Aortic smooth muscle cell (primary cell): Measurements from ENCODE around the gene ARPP21. TPM values are rescaled to one million over a fixed set of nuclear protein-coding genes. Genes with fewer than 3 reads are reported as not detected.

Experiments used
- total RNA-seq: library from RNA; depleted of rRNA; stranded (reverse); fragments of >200 nt; gene quantifications from 2 replicates; pipeline ENCODE4 v1.2.3, GENCODE V29; 2014

The ARPP21 gene
- 2.1 and 8.6 TPM in 2 replicates for total RNA-seq

DNA sequence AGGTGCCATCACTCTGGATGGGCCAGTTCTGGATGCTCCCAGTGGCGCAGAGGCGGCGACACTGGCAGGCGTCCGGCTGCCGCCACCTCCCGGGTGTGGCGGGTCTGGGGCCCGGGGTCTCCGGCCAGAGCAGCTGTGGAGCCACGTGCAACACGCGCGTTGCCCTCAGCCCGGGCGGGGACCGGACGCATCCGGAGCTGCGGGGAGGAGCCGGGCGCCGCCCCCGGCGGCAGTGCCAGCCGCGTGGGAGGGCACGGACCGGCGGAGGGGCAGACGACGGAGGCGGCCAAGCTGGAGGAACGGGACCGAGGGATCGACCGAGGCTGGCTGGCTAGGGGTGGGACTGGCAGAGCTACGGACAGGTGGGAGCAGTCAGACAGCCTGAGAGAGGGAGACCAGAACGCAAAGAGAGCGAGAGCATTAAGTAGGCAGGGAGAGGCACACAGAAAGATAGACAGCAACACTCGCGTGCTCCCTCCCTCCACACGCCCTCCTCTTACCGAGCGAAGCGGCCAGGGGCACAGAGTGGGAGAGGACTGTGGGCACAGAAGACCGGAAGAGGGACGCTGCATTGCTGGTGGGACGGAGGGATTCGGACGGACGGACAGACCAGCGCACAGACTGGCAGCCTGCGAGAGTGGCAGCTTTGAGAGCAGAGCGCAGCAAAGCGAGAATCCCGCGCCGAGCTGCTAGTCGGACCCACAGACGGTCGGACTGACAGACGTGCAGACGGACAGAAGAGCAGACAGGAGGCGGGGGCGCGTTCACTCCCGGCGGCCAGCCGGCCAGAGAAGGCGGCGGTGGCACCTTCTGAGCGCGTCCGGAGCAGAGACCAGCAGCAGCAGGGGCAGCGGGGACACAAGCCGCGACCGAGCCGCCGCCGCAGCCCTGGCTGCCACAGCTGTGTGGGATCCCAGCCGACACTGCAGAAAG is at the start of gene ARPP21:
TSS of gene ARPP21 (plus strand) at position 272 of the 933 bp plus-strand sequence. CDS start 42,227 bp downstream, outside the sequence.

